Lung (tissue), 12 donors: ENCODE data around the gene ADAT1. TPM values are rescaled to one million over a fixed set of nuclear protein-coding genes. Genes with fewer than 3 reads are reported as not detected.

Experiments
- ATAC-seq: fragments of 200-7000 bp; cut with Tn5 transposase; one replicate; pipeline ENCODE4 v1.9.1; 2020; ENCODE audit warnings: moderate number of reproducible peaks; ENCODE audit not compliant: insufficient read depth, low FRiP score
- DNase-seq, 3 donors: peaks; one replicate each; pipeline ENCODE4 v3.0.0-alpha.2; 2013 to 2017
- H3K27ac ChIP-seq, 2 donors: one replicate each; pipeline ENCODE4 v1.5.1; 2013; ENCODE audit warnings: mild to moderate bottlenecking in 2 of 2, moderate library complexity in 2 of 2, control low read depth in 1 of 2, inconsistent platforms in 1 of 2, low read depth in 1 of 2, low read length in 1 of 2
- H3K27me3 ChIP-seq, 3 donors: one replicate each; pipeline ENCODE4 v1.5.1; 2013; ENCODE audit warnings: low read length in 2 of 3; ENCODE audit not compliant: control insufficient read depth in 3 of 3, insufficient read depth in 3 of 3
- H3K36me3 ChIP-seq, 4 donors: one replicate each; pipeline ENCODE4 v1.5.1; 2013; ENCODE audit warnings: low read length in 4 of 4, mild to moderate bottlenecking in 1 of 4, moderate library complexity in 1 of 4; ENCODE audit not compliant: control insufficient read depth in 4 of 4, insufficient read depth in 4 of 4
- H3K4me1 ChIP-seq, 5 donors: one replicate each; pipeline ENCODE4 v1.5.1; 2013; ENCODE audit warnings: low read length in 5 of 5, mild to moderate bottlenecking in 2 of 5, moderate library complexity in 1 of 5; ENCODE audit not compliant: control insufficient read depth in 5 of 5, insufficient read depth in 5 of 5
- H3K4me3 ChIP-seq: one replicate; pipeline ENCODE4 v1.5.1; 2013; ENCODE audit warnings: mild to moderate bottlenecking, control low read depth, moderate library complexity
- H3K9ac ChIP-seq, 2 donors: one replicate each; pipeline ENCODE4 v1.5.1; 2013; ENCODE audit warnings: low read length in 2 of 2, control low read depth in 1 of 2; ENCODE audit not compliant: insufficient read depth in 1 of 2
- H3K9me3 ChIP-seq, 4 donors: one replicate each; pipeline ENCODE4 v1.5.1; 2013; ENCODE audit warnings: low read length in 3 of 4, mild to moderate bottlenecking in 1 of 4, moderate library complexity in 1 of 4; ENCODE audit not compliant: control insufficient read depth in 4 of 4, insufficient read depth in 3 of 4
- WGBS, 2 donors: extraction: QIAGEN DNeasy Blood & Tissue Kit; methylation state at CpG; one replicate each; pipeline ENCODE4 v1.1.7; 2013; 5-methylcytosine and 5-hydroxymethylcytosine counted together
- polyA plus RNA-seq, 2 donors: library from polyadenylated mRNA; stranded (reverse); fragments of 200-250 nt; gene quantifications; one replicate each; pipeline ENCODE4 v1.2.1, GENCODE V29; 2013
- total RNA-seq, 2 donors: library from RNA; depleted of rRNA in 1 of 2; stranded (reverse); fragments of >200 nt in 1 of 2; gene quantifications; one replicate each; pipeline ENCODE4 v1.2.1, GENCODE V29; 2014 to 2021
- TF ChIP-seq, protein P1 (sequence below): IDR thresholded peaks from 2 replicates; pipeline ENCODE4 v1.5.1; 2012; ENCODE audit warnings: mild to moderate bottlenecking; ENCODE audit errors: control extremely low read depth, extremely low read depth
- donor health status: control.
- donor health status: control.
- donor health status: Bipolar disorder and iron deficiency.
- donor health status: healthy.
- donor health status: DM: yes; HTN: yes; CAD: no.

The ADAT1 gene
- total and polyA plus RNA-seq, 4 donors = 14.2 to 52.6 (median 39.3) TPM

GRCh38 chr16:75555707-75556430 lies 67.2 kb downstream of the ADAT1 start, which contains the start of gene TMEM231:
TMEM231 (minus strand) TSS chr16:75556252; CDS start chr16:75556209, 43 bp downstream.
- Histone ChIP-seq H3K27ac (peak within 1 kb of the TSS; percentile 78 to 88), H3K9ac (peak within 1 kb of the TSS; percentile 76)

DNA sequence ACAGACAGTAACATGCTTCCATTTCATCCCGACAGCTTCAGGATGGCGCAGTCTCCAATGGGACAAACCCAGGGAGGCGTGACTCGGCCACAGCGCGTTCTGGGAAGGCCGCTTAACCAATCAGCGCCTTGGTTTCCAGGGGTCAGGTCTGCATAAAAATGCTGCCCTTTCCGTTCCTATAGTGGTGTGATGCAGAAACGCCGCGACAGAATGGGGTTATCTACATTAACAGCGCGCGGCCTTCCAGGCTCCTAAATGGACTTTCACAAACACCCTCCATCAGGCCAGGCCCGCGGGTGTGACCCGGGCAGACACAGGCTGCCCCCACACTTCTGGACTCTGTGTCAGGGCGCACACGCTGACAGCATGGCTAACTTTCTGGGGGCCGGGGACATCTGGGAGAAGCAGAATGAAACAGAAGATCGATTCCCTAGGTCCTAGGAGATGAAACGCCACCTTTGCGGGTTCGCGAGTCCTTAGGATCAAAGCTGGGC lies 67.8 kb downstream of the ADAT1 start:
- peak overlapping the region; percentile 78 to 88 for H3K27ac ChIP-seq
- TF ChIP-seq, protein P1, sequence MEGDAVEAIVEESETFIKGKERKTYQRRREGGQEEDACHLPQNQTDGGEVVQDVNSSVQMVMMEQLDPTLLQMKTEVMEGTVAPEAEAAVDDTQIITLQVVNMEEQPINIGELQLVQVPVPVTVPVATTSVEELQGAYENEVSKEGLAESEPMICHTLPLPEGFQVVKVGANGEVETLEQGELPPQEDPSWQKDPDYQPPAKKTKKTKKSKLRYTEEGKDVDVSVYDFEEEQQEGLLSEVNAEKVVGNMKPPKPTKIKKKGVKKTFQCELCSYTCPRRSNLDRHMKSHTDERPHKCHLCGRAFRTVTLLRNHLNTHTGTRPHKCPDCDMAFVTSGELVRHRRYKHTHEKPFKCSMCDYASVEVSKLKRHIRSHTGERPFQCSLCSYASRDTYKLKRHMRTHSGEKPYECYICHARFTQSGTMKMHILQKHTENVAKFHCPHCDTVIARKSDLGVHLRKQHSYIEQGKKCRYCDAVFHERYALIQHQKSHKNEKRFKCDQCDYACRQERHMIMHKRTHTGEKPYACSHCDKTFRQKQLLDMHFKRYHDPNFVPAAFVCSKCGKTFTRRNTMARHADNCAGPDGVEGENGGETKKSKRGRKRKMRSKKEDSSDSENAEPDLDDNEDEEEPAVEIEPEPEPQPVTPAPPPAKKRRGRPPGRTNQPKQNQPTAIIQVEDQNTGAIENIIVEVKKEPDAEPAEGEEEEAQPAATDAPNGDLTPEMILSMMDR = no peak
- peaks cover 0 to 12% (median 0%) of the 10 kb centered on the region in 5 donors for H3K4me1 ChIP-seq
- ATAC-seq = peak; percentile 78
- H3K4me3 ChIP-seq = peak overlapping the region; percentile 65
- peak; percentile 95 to 96 (median 95) for DNase-seq
- H3K36me3 ChIP-seq = no peaks in the 10 kb centered on the region
- no peaks in the 10 kb centered on the region for H3K9me3 ChIP-seq
- H3K27me3 ChIP-seq = peaks cover 0 to 2% (median 0%) of the 10 kb centered on the region in 3 donors
- H3K9ac ChIP-seq = peak overlapping the region; percentile 76
- WGBS, 2 donors = 1 to 2% methylated on average over 26 of the region's 26 CpGs

More at GRCh38 chr16:75555707-75556430, 67.2 kb downstream of the ADAT1 start, which contains the start of gene TMEM231:
- WGBS, 2 donors = 0% methylated on average over 67 to 75 of the region's 75 CpGs
- ATAC-seq (peak; percentile 98), DNase-seq (peak; percentile 96 to 97 (median 96))
- H3K9me3 ChIP-seq = no peaks in the 10 kb centered on the region
- H3K4me1 ChIP-seq = peaks cover 0 to 12% (median 0%) of the 10 kb centered on the region in 5 donors
- H3K4me3 ChIP-seq = peak within 1 kb of the TSS; percentile 65
- no peaks in the 10 kb centered on the region for H3K36me3 ChIP-seq
- H3K27me3 ChIP-seq = peaks cover 0 to 2% (median 0%) of the 10 kb centered on the region in 3 donors
- TF ChIP-seq, protein P1 = no peak

DNA sequence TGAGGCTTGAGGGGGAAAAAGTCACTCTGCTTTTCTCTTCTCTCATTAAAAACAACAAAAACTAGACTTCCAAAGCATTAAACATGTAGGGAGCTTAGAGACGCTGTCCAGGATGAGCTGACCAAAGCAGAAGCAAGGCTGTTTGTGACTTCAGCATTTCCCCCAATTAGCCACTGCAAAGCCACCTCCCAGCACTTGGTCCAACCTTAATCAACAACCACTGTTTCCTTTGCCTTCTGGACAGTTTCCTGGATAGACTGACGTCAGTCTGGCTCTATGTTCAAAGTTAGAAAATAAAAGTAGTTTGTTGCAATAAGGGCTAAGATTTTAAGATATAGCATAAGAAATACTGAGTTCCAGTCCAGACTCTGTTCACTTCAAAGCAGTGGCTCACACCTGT lies 70.1 kb downstream of the ADAT1 start:
- Histone ChIP-seq H3K4me1 (peaks cover 0 to 12% (median 0%) of the 10 kb centered on the region in 5 donors), H3K9me3 (no peaks in the 10 kb centered on the region), H3K4me3 (no peak overlapping the region), H3K36me3 (no peaks in the 10 kb centered on the region), H3K27me3 (no peaks in the 10 kb centered on the region), H3K27ac (no peak overlapping the region), H3K9ac (no peak overlapping the region)
- TF ChIP-seq, protein P1 = no peak
- no peak for ATAC-seq
- WGBS, 2 donors = 50 to 66% methylated on average over 2 of the region's 2 CpGs
- no peak for DNase-seq
